Activated naive CD8-positive, alpha-beta T cell treated with anti-CD3 and anti-CD28 coated beads, Interleukin-2, amount 50 U/mL, for 16 hours (primary cell): ENCODE measurements around the gene PBLD.

ENCODE experiments used
- DNase-seq: peaks from one replicate; pipeline ENCODE4 v3.0.0-alpha.2; 2020; ENCODE audit warnings: low read depth, low spot score

The PBLD gene

GRCh38 chr10:68235581-68235980 lies 97.1 kb downstream of the PBLD start:
- no peak for DNase-seq

GRCh38 chr10:68235111-68235510 lies 97.6 kb downstream of the PBLD start:
- DNase-seq, result no peak

GRCh38 chr10:68233046-68233445 lies 99.7 kb downstream of the PBLD start:
- no peak for DNase-seq
